Sigmoid colon (tissue), 7 donors: ENCODE measurements around the gene SNX5. TPM values are rescaled to one million over a fixed set of nuclear protein-coding genes. Genes with fewer than 3 reads are reported as not detected.

Experiments
- DNase-seq: peaks from one replicate; pipeline ENCODE4 v3.0.0-alpha.2; 2019
- H3K27ac ChIP-seq, 4 donors: fragments of 200-600 bp; sonication (generic); one replicate each; pipeline ENCODE4 v1.5.1; 2016 to 2019; ENCODE audit warnings: mild to moderate bottlenecking in 1 of 4
- H3K27me3 ChIP-seq, 3 donors: fragments of 200-600 bp; sonication (generic); one replicate each; pipeline ENCODE4 v1.5.1; 2019; ENCODE audit warnings: mild to moderate bottlenecking in 1 of 3
- H3K36me3 ChIP-seq, 4 donors: fragments of 200-600 bp; sonication (generic); one replicate each; pipeline ENCODE4 v1.5.1; 2016 to 2019
- H3K4me1 ChIP-seq, 4 donors: fragments of 200-600 bp; sonication (generic); one replicate each; pipeline ENCODE4 v1.5.1; 2017 to 2019
- H3K4me3 ChIP-seq, 4 donors: fragments of 200-600 bp; sonication (generic); one replicate each; pipeline ENCODE4 v1.5.1; 2017 to 2019; ENCODE audit warnings: mild to moderate bottlenecking in 2 of 4, moderate library complexity in 1 of 4
- H3K9me3 ChIP-seq, 4 donors: fragments of 200-600 bp in 3 of 4; sonication (generic) in 3 of 4; one replicate each; pipeline versions ENCODE4 v1.5.1 to v1.6.1; 2013 to 2019
- CTCF ChIP-seq, 4 experiments: fragments of 450-650 bp in 3 of 4; fragments of 200-600 bp in 1 of 4; IDR thresholded peaks; one replicate each; pipeline ENCODE4 v1.5.1; 2016 to 2019; ENCODE audit warnings: antibody characterized with exemption in 4 of 4, mild to moderate bottlenecking in 3 of 4, moderate library complexity in 2 of 4
- EP300 ChIP-seq, 4 donors: sonication (generic); formaldehyde crosslinking; IDR thresholded peaks; one replicate each; pipeline ENCODE4 v1.6.1; 2017; ENCODE audit warnings: antibody characterized with exemption in 4 of 4
- POLR2A ChIP-seq, 2 donors: fragments of 450-650 bp; IDR thresholded peaks; one replicate each; pipeline ENCODE4 v1.6.1; 2016; ENCODE audit warnings: antibody characterized with exemption in 2 of 2, mild to moderate bottlenecking in 2 of 2, moderate library complexity in 2 of 2
- POLR2AphosphoS5 ChIP-seq, 4 donors: sonication (generic); formaldehyde crosslinking; IDR thresholded peaks; one replicate each; pipeline ENCODE4 v1.6.1; 2017; ENCODE audit warnings: antibody characterized with exemption in 4 of 4
- WGBS, 2 donors: extraction: QIAGEN DNeasy Blood & Tissue Kit; methylation state at CpG; one replicate each; pipeline ENCODE4 v1.1.7; 2013; 5-methylcytosine and 5-hydroxymethylcytosine counted together
- intact Hi-C: fragments of 100-400 bp; cut with DNase I; formaldehyde crosslinking; loops from one replicate; pipeline ENCODE4 v1.15.1; 2023
- polyA plus RNA-seq, 3 donors: library from polyadenylated mRNA; stranded (reverse); fragments of 200-250 nt; gene quantifications; one replicate each; pipeline ENCODE4 v1.2.3, GENCODE V29; 2013
- total RNA-seq, 4 donors: library from RNA; depleted of rRNA; stranded (reverse); fragments of >200 nt; gene quantifications; one replicate each; pipeline ENCODE4 v1.1.0, GENCODE V29; 2016
- donor health status: healthy with polysubstance abuse.
- donor health status: Bipolar disorder and iron deficiency.
- donor health status: healthy.

The SNX5 gene
- total and polyA plus RNA-seq, 7 donors = 69.0 to 98.5 (median 79.5) TPM

GRCh38 chr20:17935186-17935585 lies 33.4 kb downstream of the SNX5 start:
- Histone ChIP-seq H3K27ac (peak overlapping the region in 1 of 4 donors; percentile 75), H3K36me3 (no peaks in the 10 kb centered on the region), H3K4me1 (peaks cover 0 to 43% (median 39%) of the 10 kb centered on the region in 4 donors), H3K4me3 (no peak overlapping the region), H3K9me3 (no peaks in the 10 kb centered on the region), H3K27me3 (no peaks in the 10 kb centered on the region)
- DNase-seq = no peak
- WGBS, 2 donors = 86 to 89% methylated on average over 3 of the region's 3 CpGs
- intact Hi-C loops = loop anchor here (5.0 kb wide), 1 partner anchor 33 kb away; no protein-coding TSS in a partner anchor
- no peak for TF ChIP-seq CTCF (IDR thresholded peaks at IDR 0.05)

GRCh38 chr20:17934141-17934862 lies 34.3 kb downstream of the SNX5 start:
- H3K27me3 ChIP-seq = no peaks in the 10 kb centered on the region
- no peak overlapping the region for H3K4me3 ChIP-seq
- intact Hi-C loops = no loop called here
- H3K4me1 ChIP-seq = peaks cover 0 to 40% (median 35%) of the 10 kb centered on the region in 4 donors
- TF ChIP-seq POLR2A (IDR thresholded peaks at IDR 0.05) (no peak), POLR2AphosphoS5 (IDR thresholded peaks at IDR 0.05) (no peak), EP300 (IDR thresholded peaks at IDR 0.05) (no peak), CTCF (IDR thresholded peaks at IDR 0.05) (no peak)
- H3K36me3 ChIP-seq = no peaks in the 10 kb centered on the region
- 79 to 80% methylated on average over 16 of the region's 16 CpGs for WGBS, 2 donors
- H3K9me3 ChIP-seq = no peaks in the 10 kb centered on the region
- DNase-seq = no peak
- H3K27ac ChIP-seq = no peak overlapping the region

DNA sequence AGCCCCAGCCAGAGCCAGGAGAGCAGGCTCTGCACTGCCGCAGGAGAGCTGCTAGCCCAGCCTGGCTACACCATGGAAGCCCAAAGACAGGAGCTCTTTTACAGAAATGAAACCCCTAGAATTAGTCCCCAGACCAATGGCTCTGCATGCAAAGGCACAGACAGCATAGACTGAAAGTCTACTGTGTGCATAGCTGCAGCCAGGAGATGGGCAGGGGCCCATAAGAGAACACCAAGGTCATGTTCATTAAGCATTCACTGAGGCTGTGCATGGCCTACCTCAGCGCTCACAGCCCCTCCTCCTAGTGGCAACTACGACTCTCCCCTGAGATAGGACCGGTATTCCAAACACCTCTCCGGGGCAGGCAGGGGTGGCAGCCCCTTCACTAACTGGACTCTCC lies 34.9 kb downstream of the SNX5 start:
- no peak overlapping the region for H3K4me3 ChIP-seq
- H3K27me3 ChIP-seq = no peaks in the 10 kb centered on the region
- 94 to 95% methylated on average over 5 of the region's 5 CpGs for WGBS, 2 donors
- TF ChIP-seq POLR2A (IDR thresholded peaks at IDR 0.05) (no peak), CTCF (IDR thresholded peaks at IDR 0.05) (no peak), POLR2AphosphoS5 (IDR thresholded peaks at IDR 0.05) (no peak), EP300 (IDR thresholded peaks at IDR 0.05) (no peak)
- H3K27ac ChIP-seq = no peak overlapping the region
- intact Hi-C loops = no loop called here
- peaks cover 0 to 34% (median 30%) of the 10 kb centered on the region in 4 donors for H3K4me1 ChIP-seq
- no peaks in the 10 kb centered on the region for H3K9me3 ChIP-seq
- DNase-seq = no peak
- H3K36me3 ChIP-seq = no peaks in the 10 kb centered on the region

DNA sequence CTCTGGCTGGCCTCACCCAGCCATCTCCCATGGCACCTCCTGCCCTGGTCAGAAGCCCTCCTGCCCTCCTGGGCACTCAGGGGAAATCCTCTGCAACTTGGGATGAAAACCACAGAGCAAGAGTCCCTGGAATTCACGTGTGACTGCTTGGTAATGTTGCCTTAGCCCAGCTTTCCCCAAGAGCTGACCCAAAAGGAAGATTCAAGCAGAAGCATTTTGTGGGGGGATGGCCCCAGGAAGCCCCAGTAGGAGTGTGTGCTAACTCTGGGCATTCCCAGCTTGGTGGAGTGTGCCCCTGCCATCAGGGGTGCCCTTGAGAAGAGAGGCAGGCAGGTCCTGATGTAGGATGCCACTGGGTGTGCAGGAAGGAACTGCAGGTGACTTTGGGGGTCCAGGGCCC lies 35.5 kb downstream of the SNX5 start:
- Histone ChIP-seq H3K4me1 (peaks cover 0 to 29% (median 24%) of the 10 kb centered on the region in 4 donors), H3K4me3 (no peak overlapping the region), H3K36me3 (no peaks in the 10 kb centered on the region), H3K27ac (no peak overlapping the region), H3K9me3 (no peaks in the 10 kb centered on the region), H3K27me3 (no peaks in the 10 kb centered on the region)
- WGBS, 2 donors = 82 to 90% methylated on average over 1 of the region's 1 CpG
- TF ChIP-seq EP300 (IDR thresholded peaks at IDR 0.05) = no peak
- no peak for TF ChIP-seq POLR2A (IDR thresholded peaks at IDR 0.05)
- no peak for TF ChIP-seq CTCF (IDR thresholded peaks at IDR 0.05)
- TF ChIP-seq POLR2AphosphoS5 (IDR thresholded peaks at IDR 0.05) = no peak
- no peak for DNase-seq
- intact Hi-C loops = no loop called here

GRCh38 chr20:17932396-17932795 lies 36.2 kb downstream of the SNX5 start:
- no peak overlapping the region for H3K27ac ChIP-seq
- WGBS, 2 donors = 94 to 95% methylated on average over 5 of the region's 5 CpGs
- DNase-seq = no peak
- H3K9me3 ChIP-seq = no peaks in the 10 kb centered on the region
- peaks cover 0 to 22% (median 17%) of the 10 kb centered on the region in 4 donors for H3K4me1 ChIP-seq
- H3K27me3 ChIP-seq = no peaks in the 10 kb centered on the region
- TF ChIP-seq POLR2AphosphoS5 (IDR thresholded peaks at IDR 0.05) = no peak
- no peak overlapping the region for H3K4me3 ChIP-seq
- no peaks in the 10 kb centered on the region for H3K36me3 ChIP-seq
- intact Hi-C loops = no loop called here
